Peyer's patch (tissue), 4 donors: ENCODE data around the gene ST7.

ENCODE experiments used
- POLR2A ChIP-seq, 2 donors: fragments of 450-650 bp; IDR thresholded peaks; one replicate each; pipeline ENCODE4 v1.5.1; 2017; ENCODE audit warnings: antibody characterized with exemption in 2 of 2, mild to moderate bottlenecking in 2 of 2, moderate library complexity in 2 of 2
- TF ChIP-seq, protein P1 (sequence below), 6 experiments: fragments of 450-650 bp in 4 of 6; fragments of 200-600 bp in 2 of 6; sonication (generic) in 1 of 6; IDR thresholded peaks; one replicate each; pipeline ENCODE4 v1.5.1; 2017 to 2019; ENCODE audit warnings: antibody characterized with exemption in 6 of 6, mild to moderate bottlenecking in 3 of 6, moderate library complexity in 1 of 6

DNA sequence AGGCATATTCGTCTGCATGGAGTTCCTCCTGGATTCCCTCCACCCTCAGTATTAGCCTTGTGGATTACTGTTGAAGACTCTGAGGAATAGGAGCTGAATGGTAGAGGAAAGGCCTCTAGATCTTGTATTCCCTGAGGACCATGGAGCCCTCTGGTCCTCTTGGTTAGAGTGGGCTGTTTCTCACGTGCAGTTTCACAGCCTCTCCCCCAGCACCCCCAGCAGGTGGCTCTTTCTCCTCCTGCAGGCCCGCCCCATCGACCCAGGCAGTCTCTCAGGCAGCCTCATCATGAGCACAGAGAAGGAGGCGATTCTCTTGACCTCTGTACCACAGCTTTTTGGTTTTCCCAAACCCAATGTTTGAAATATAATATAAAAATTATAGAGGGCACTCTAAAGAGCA is 267.5 kb downstream of the ST7 start:
- TF ChIP-seq, protein P1, sequence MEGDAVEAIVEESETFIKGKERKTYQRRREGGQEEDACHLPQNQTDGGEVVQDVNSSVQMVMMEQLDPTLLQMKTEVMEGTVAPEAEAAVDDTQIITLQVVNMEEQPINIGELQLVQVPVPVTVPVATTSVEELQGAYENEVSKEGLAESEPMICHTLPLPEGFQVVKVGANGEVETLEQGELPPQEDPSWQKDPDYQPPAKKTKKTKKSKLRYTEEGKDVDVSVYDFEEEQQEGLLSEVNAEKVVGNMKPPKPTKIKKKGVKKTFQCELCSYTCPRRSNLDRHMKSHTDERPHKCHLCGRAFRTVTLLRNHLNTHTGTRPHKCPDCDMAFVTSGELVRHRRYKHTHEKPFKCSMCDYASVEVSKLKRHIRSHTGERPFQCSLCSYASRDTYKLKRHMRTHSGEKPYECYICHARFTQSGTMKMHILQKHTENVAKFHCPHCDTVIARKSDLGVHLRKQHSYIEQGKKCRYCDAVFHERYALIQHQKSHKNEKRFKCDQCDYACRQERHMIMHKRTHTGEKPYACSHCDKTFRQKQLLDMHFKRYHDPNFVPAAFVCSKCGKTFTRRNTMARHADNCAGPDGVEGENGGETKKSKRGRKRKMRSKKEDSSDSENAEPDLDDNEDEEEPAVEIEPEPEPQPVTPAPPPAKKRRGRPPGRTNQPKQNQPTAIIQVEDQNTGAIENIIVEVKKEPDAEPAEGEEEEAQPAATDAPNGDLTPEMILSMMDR (IDR thresholded peaks at IDR 0.05): no peak
- no peak for TF ChIP-seq POLR2A (IDR thresholded peaks at IDR 0.05)
